ENCODE data around the gene MT1G. TPM values are rescaled to one million over a fixed set of nuclear protein-coding genes. Genes with fewer than 3 reads are reported as not detected.
"Not testable (repeated sequence)": the region's sequence is repeated elsewhere in the genome, so short reads cannot be mapped to it uniquely, and the experiment has no call there.

The MT1G gene
- total RNA-seq: not detected
- long read RNA-seq: 0 reads

- ATAC-seq (peak; percentile 91), DNase-seq (peak; percentile 76)
- intact Hi-C loops (cut with micrococcal nuclease): no loop called here
Measured at GRCh38 chr16:56667581-56668571, at the start of gene MT1G. Gene MT1G, minus strand, starts transcription at chr16:56668065. Its CDS starts 72 bp downstream, at chr16:56667993.

GRCh38 chr16:56717532-56717931, 49.7 kb upstream of the MT1G start:
- DNase-seq; intact Hi-C loops (cut with micrococcal nuclease); ATAC-seq: not testable (repeated sequence)

GRCh38 chr16:56716761-56717160, 48.9 kb upstream of the MT1G start:
- intact Hi-C loops (cut with micrococcal nuclease): no loop called here
- no peak for DNase-seq
- no peak for ATAC-seq

DNA sequence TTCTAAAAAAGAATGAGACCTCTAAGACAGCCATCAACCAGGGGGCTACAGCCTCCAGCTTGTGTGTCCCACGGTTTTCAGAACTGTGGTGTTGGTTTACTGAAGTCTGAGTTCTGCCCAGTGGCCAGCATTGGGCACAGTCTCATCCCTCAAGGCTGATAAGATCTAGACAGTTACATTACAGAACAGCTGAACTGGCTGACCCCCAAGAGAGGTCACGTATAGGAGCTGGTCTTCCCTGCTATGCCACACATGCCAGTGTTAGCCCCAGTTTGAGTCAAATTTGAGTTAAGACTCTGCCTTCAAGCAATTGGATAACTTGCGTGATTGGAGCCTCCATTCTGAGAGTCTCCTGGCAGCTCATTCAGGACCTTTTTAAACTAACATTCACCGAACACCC, 47.3 kb upstream of the MT1G start:
- DNase-seq: no peak
- intact Hi-C loops (cut with micrococcal nuclease): no loop called here
- no peak for ATAC-seq

- intact Hi-C loops (cut with micrococcal nuclease): no loop called here
- no peak for ATAC-seq
Measured at GRCh38 chr16:56713794-56714193, 45.9 kb upstream of the MT1G start.

DNA sequence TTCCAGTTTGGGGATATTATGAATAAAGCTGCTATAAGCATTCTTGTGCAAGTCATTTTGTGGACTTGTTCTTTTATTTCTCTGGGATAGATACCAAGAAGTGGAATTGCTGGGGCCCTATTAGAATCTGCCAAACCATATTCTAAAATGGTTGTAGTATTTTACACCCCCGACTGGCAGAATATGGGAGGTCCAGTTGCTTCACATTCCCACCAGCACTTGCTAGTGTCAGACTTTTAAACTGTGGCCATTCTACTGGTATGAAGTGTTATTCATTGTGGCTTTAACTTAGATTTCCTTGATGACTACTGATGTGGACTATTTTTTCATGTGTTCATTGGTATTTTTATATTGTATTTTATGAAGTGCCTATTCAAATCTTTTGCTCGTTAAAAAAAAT, 44.0 kb upstream of the MT1G start:
- no peak for DNase-seq
- no peak for ATAC-seq
- intact Hi-C loops (cut with micrococcal nuclease): no loop called here

More at GRCh38 chr16:56713794-56714193, 45.9 kb upstream of the MT1G start:
- no peak for DNase-seq

- ATAC-seq (no peak), DNase-seq (no peak)
- intact Hi-C loops (cut with micrococcal nuclease): no loop called here
Measured at GRCh38 chr16:56710181-56710737, 42.4 kb upstream of the MT1G start.

DNA sequence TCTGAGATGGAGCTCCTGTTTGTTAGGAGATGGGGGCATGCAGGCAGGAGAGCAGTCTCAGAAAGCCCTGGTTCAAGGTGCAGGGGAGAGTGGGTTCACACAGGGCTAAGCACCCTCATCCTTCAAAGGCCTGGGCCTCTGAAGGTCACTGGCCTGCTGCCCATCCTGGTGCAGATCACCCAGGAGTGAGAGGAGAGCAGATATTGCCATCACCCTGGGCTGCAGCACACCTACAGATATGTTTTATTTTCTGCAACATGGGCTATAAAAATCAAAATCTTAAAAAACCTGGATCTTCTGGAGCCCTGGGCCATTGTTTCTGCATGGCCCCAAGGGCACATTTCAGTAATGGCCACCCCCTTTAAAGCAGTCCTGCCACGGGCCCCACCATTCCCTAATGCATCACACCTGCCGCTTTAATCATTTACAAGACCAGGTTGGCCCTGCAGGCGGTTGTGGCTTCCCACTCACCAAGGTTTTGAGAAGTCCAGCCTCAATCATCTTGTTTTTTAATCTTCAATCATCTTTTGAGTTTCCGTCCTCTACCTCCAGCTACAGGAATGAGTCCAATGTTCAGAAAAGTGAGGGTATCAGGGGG, 41.7 kb upstream of the MT1G start:
- ATAC-seq (no peak), DNase-seq (no peak)
- intact Hi-C loops (cut with micrococcal nuclease): loop anchor here (10.0 kb wide), 1 partner anchor 195 kb away; no protein-coding TSS in a partner anchor

- intact Hi-C loops (cut with micrococcal nuclease): loop anchor here (10.0 kb wide), 1 partner anchor 194 kb away; no protein-coding TSS in a partner anchor
- no peak for DNase-seq
Measured at GRCh38 chr16:56708525-56709442, 40.9 kb upstream of the MT1G start.

DNA sequence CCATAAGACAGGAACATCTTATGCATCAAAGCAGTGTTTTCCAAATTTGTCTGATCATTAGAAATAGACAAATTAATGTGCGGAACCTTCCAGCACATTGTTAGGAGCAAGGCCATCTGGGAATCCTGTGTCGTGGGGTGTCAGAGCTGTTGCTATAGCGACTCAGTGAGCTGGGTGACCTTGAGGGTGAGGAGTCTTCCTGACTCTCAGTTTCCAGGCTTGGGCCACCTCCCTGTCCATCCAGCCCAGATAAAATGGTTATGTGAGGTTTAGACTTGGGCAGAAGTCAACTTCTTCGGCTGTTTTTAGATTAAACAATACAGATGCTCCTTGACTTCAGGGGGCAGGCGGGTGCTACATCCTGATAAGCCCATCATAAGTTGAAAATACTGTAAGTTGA, 35.0 kb upstream of the MT1G start:
- intact Hi-C loops (cut with micrococcal nuclease): loop anchor here (10.0 kb wide), 1 partner anchor 188 kb away; no protein-coding TSS in a partner anchor
- no peak for DNase-seq

More at GRCh38 chr16:56708525-56709442, 40.9 kb upstream of the MT1G start:
- ATAC-seq: no peak

GRCh38 chr16:56701534-56701933, 33.7 kb upstream of the MT1G start:
- no peak for DNase-seq
- intact Hi-C loops (cut with micrococcal nuclease): loop anchor here (10.0 kb wide), 1 partner anchor 187 kb away; no protein-coding TSS in a partner anchor

More for the DNA sequence above, 35.0 kb upstream of the MT1G start:
- ATAC-seq: no peak

GRCh38 chr16:56700631-56701030, 32.8 kb upstream of the MT1G start:
- DNase-seq (no peak), ATAC-seq (no peak)
- intact Hi-C loops (cut with micrococcal nuclease): loop anchor here (10.0 kb wide), 1 partner anchor 186 kb away; no protein-coding TSS in a partner anchor

More at GRCh38 chr16:56701534-56701933, 33.7 kb upstream of the MT1G start:
- peak; percentile 10 for ATAC-seq

DNA sequence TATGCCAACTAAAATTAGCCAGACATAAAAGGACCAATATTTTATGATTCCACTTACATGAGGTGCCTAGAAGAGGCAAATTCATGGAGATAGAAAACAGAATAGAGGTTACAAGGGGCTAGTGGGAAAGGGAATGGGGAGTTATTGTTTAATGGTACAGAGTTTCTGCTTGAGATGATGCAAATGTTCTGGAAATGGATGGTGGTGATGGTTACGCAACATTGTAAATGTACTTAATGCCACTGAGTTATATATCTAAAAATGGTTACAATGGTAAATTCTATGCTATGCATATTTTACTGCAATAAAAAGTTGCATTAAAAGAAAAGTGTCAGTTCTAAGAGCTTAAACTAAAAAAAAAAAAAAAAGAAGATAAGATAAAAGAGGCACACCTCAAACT, 32.3 kb upstream of the MT1G start:
- intact Hi-C loops (cut with micrococcal nuclease): loop anchor here (10.0 kb wide), 1 partner anchor 185 kb away; no protein-coding TSS in a partner anchor
- ATAC-seq (no peak), DNase-seq (no peak)

GRCh38 chr16:56697456-56698155, 29.7 kb upstream of the MT1G start:
- DNase-seq (no peak), ATAC-seq (no peak)
- intact Hi-C loops (cut with micrococcal nuclease): no loop called here

DNA sequence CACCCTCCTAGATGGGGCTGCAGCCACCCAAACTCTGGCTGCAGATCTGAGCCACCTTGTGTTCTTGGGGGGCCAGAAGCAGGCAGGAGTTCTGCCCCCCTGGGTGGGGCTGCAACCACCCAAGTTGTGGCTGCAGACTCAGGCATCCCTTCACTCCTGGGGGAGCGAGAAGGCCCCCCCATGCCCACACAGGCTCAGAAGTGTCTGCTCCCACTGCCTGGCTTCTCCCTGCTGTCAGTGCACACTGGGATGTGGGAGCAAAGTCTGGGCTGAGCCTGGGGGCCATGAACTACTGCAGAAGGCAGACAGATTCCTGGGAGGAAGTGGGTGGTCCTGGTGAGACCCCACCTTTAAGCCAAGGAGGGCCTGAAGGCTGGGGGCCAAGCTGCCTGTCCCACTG, 27.4 kb upstream of the MT1G start:
- intact Hi-C loops (cut with micrococcal nuclease): no loop called here
- DNase-seq (no peak), ATAC-seq (no peak)

- peak; percentile 95 for ATAC-seq
- intact Hi-C loops (cut with micrococcal nuclease): no loop called here
- no peak for DNase-seq
Measured at GRCh38 chr16:56691885-56692284, 24.0 kb upstream of the MT1G start.

- DNase-seq: no peak
- no peak for ATAC-seq
- intact Hi-C loops (cut with micrococcal nuclease): no loop called here
Measured at GRCh38 chr16:56690420-56691122, 22.7 kb upstream of the MT1G start.

Data from left ventricle myocardium superior (tissue), 1 donor.